Liver (tissue), 9 donors: ENCODE measurements around the gene PHF12. TPM values are rescaled to one million over a fixed set of nuclear protein-coding genes. Genes with fewer than 3 reads are reported as not detected.

Source experiments
- DNase-seq: peaks from one replicate; pipeline ENCODE4 v3.0.0-alpha.2; 2017; ENCODE audit warnings: low spot score
- H3K27ac ChIP-seq, 2 donors: one replicate each; pipeline ENCODE4 v1.7.0; 2013; ENCODE audit warnings: inconsistent platforms in 2 of 2, low read length in 2 of 2, control low read depth in 1 of 2, low read depth in 1 of 2, mild to moderate bottlenecking in 1 of 2
- H3K27me3 ChIP-seq, 4 donors: one replicate each; pipeline versions ENCODE4 v1.6.1 to v1.7.0; 2013; ENCODE audit warnings: low read length in 3 of 4, inconsistent platforms in 1 of 4, mild to moderate bottlenecking in 1 of 4, moderate library complexity in 1 of 4; ENCODE audit not compliant: control insufficient read depth in 4 of 4, insufficient read depth in 4 of 4
- H3K36me3 ChIP-seq, 4 donors: one replicate each; pipeline versions ENCODE4 v1.6.1 to v1.7.0; 2013; ENCODE audit warnings: low read length in 3 of 4, mild to moderate bottlenecking in 3 of 4, low read depth in 1 of 4, moderate library complexity in 1 of 4; ENCODE audit not compliant: control insufficient read depth in 4 of 4, insufficient read depth in 3 of 4
- H3K4me1 ChIP-seq, 4 donors: one replicate each; pipeline versions ENCODE4 v1.6.1 to v1.7.0; 2013; ENCODE audit warnings: low read length in 3 of 4, mild to moderate bottlenecking in 3 of 4, moderate library complexity in 1 of 4; ENCODE audit not compliant: control insufficient read depth in 4 of 4, insufficient read depth in 4 of 4
- H3K4me3 ChIP-seq, 3 donors: one replicate each; pipeline versions ENCODE4 v1.6.1 to v1.7.0; 2013; ENCODE audit warnings: low read length in 3 of 3, control low read depth in 1 of 3, low read depth in 1 of 3, mild to moderate bottlenecking in 1 of 3
- H3K9ac ChIP-seq, 2 donors: one replicate each; pipeline ENCODE4 v1.7.0; 2013; ENCODE audit warnings: low read length in 2 of 2, mild to moderate bottlenecking in 2 of 2, moderate library complexity in 2 of 2, control low read depth in 1 of 2, low read depth in 1 of 2
- H3K9me3 ChIP-seq, 4 donors: one replicate each; pipeline versions ENCODE4 v1.6.1 to v1.7.0; 2013; ENCODE audit warnings: low read length in 3 of 4; ENCODE audit not compliant: control insufficient read depth in 4 of 4
- ATF3 ChIP-seq: IDR thresholded peaks from 2 replicates; pipeline ENCODE4 v1.6.1; 2016; ENCODE audit warnings: antibody characterized with exemption
- CTCF ChIP-seq: fragments of 150-350 bp; IDR thresholded peaks from 2 replicates; pipeline ENCODE4 v1.5.1; 2017; ENCODE audit warnings: improper control_type of control experiment, low read depth, low read length; ENCODE audit not compliant: missing input control
- EGR1 ChIP-seq, 2 donors: IDR thresholded peaks; 2 replicates each; pipeline ENCODE4 v1.6.1; 2016 to 2018; ENCODE audit warnings: antibody characterized with exemption in 2 of 2, low read depth in 2 of 2
- FOXA1 ChIP-seq: IDR thresholded peaks from 2 replicates; pipeline ENCODE4 v1.6.1; 2016; ENCODE audit warnings: antibody characterized with exemption
- GABPA ChIP-seq, 2 donors: IDR thresholded peaks in 1 of 2; conservative IDR thresholded peaks in 1 of 2; 2 replicates each; pipeline ENCODE4 v1.6.1; 2016; ENCODE audit warnings: antibody characterized with exemption in 2 of 2, mild to moderate bottlenecking in 1 of 2, moderate library complexity in 1 of 2
- HNF4A ChIP-seq, 2 donors: conservative IDR thresholded peaks; 2 replicates each; pipeline ENCODE4 v1.6.1; 2016; ENCODE audit warnings: antibody characterized with exemption in 2 of 2, mild to moderate bottlenecking in 2 of 2
- MAX ChIP-seq: IDR thresholded peaks from 2 replicates; pipeline ENCODE4 v1.6.1; 2016; ENCODE audit warnings: antibody characterized with exemption
- NR2F2 ChIP-seq: IDR thresholded peaks from 2 replicates; pipeline ENCODE4 v1.6.1; 2016; ENCODE audit warnings: antibody characterized with exemption
- RAD21 ChIP-seq, 2 donors: IDR thresholded peaks; 2 replicates each; pipeline ENCODE4 v1.6.1; 2016; ENCODE audit warnings: antibody characterized with exemption in 2 of 2, mild to moderate bottlenecking in 2 of 2
- REST ChIP-seq: IDR thresholded peaks from 2 replicates; pipeline ENCODE4 v1.6.1; 2016; ENCODE audit warnings: antibody characterized with exemption, mild to moderate bottlenecking
- RXRA ChIP-seq, 2 donors: IDR thresholded peaks; 2 replicates each; pipeline ENCODE4 v1.6.1; 2017 to 2018; ENCODE audit warnings: antibody characterized with exemption in 2 of 2, mild to moderate bottlenecking in 1 of 2
- SP1 ChIP-seq: IDR thresholded peaks from 2 replicates; pipeline ENCODE4 v1.6.1; 2018; ENCODE audit warnings: antibody characterized with exemption, mild to moderate bottlenecking
- TAF1 ChIP-seq: conservative IDR thresholded peaks from 2 replicates; pipeline ENCODE4 v1.6.1; 2016; ENCODE audit warnings: antibody characterized with exemption, mild to moderate bottlenecking
- YY1 ChIP-seq: IDR thresholded peaks from 2 replicates; pipeline ENCODE4 v1.6.1; 2016; ENCODE audit warnings: antibody characterized with exemption, mild to moderate bottlenecking
- ZBTB33 ChIP-seq: IDR thresholded peaks from 2 replicates; pipeline ENCODE4 v1.6.1; 2016; ENCODE audit warnings: antibody characterized with exemption
- WGBS: extraction: QIAGEN DNeasy Blood & Tissue Kit; methylation state at CpG from one replicate; pipeline ENCODE4 v1.1.7; 2013; 5-methylcytosine and 5-hydroxymethylcytosine counted together
- polyA plus RNA-seq, 2 donors: library from polyadenylated mRNA; stranded (reverse) in 1 of 2; unstranded in 1 of 2; fragments of 200-250 nt in 1 of 2; fragments of >200 nt in 1 of 2; fragmentation: Nextera tagmentation in 1 of 2; extraction: Ambion mirVana in 1 of 2; gene quantifications; one replicate each; pipeline versions ENCODE4 v1.2.1 to v1.2.3, GENCODE V29; 2013 to 2015
- total RNA-seq, 2 donors: library from RNA; depleted of rRNA; stranded (reverse); fragments of >200 nt; gene quantifications; one replicate each; pipeline ENCODE4 v1.2.3, GENCODE V29; 2014
- donor health status: healthy.
- donor health status: healthy.
- donor health status: healthy.
- donor health status: healthy.
- donor health status: healthy.

Gene PHF12
- total and polyA plus RNA-seq, 4 donors, result 4.3 to 21.3 (median 11.7) TPM

GRCh38 chr17:28879886-28880571 lies 71.3 kb downstream of the PHF12 start:
- no peaks in the 10 kb centered on the region for H3K9me3 ChIP-seq
- no peak for DNase-seq
- no peak overlapping the region for H3K9ac ChIP-seq
- 78% methylated on average over 9 of the region's 9 CpGs for WGBS
- H3K27ac ChIP-seq, result no peak overlapping the region
- no peaks in the 10 kb centered on the region for H3K4me1 ChIP-seq
- no peak overlapping the region for H3K4me3 ChIP-seq
- TF ChIP-seq FOXA1 (no peak), ATF3 (no peak), SP1 (no peak), HNF4A (conservative IDR thresholded peaks at IDR 0.05) (no peak), EGR1 (IDR thresholded peaks at IDR 0.05; ENCODE audit: low read depth in 2 of 2) (no peak), TAF1 (no peak), RXRA (IDR thresholded peaks at IDR 0.05) (no peak), REST (no peak), MAX (no peak), ZBTB33 (no peak)
- peaks cover 34 to 65% (median 45%) of the 10 kb centered on the region in 4 donors for H3K36me3 ChIP-seq
- H3K27me3 ChIP-seq, result no peaks in the 10 kb centered on the region

- Histone ChIP-seq H3K4me1 (no peaks in the 10 kb centered on the region), H3K27ac (no peak overlapping the region), H3K4me3 (no peak overlapping the region), H3K36me3 (peaks cover 30 to 55% (median 43%) of the 10 kb centered on the region in 4 donors), H3K9ac (no peak overlapping the region), H3K9me3 (no peaks in the 10 kb centered on the region), H3K27me3 (no peaks in the 10 kb centered on the region)
- no peak for TF ChIP-seq MAX
- no peak for TF ChIP-seq FOXA1
- no peak for TF ChIP-seq REST
- TF ChIP-seq RAD21 (IDR thresholded peaks at IDR 0.05), result peak in 1 of 2 donors; percentile 72
- no peak for TF ChIP-seq YY1
- no peak for TF ChIP-seq GABPA (IDR thresholded peaks at IDR 0.05 in 1 of 2, conservative IDR thresholded peaks at IDR 0.05 in 1 of 2)
- TF ChIP-seq TAF1, result no peak
- TF ChIP-seq ZBTB33, result no peak
- TF ChIP-seq CTCF, result peak; percentile 12
- no peak for TF ChIP-seq EGR1 (IDR thresholded peaks at IDR 0.05; ENCODE audit: low read depth in 2 of 2)
- no peak for TF ChIP-seq NR2F2
- DNase-seq, result no peak
- 90% methylated on average over 4 of the region's 4 CpGs for WGBS
Observed at GRCh38 chr17:28878981-28879380, 72.3 kb downstream of the PHF12 start.
